ENCODE results near the gene FBLN1. TPM values are rescaled to one million over a fixed set of nuclear protein-coding genes. Genes with fewer than 3 reads are reported as not detected.

FBLN1 gene
- total and polyA plus RNA-seq, 2 of the 13 experiments (the other 11 are each of a cell fraction or from before 2014, with no cell fraction given), result 37.3 to 103 TPM

DNA sequence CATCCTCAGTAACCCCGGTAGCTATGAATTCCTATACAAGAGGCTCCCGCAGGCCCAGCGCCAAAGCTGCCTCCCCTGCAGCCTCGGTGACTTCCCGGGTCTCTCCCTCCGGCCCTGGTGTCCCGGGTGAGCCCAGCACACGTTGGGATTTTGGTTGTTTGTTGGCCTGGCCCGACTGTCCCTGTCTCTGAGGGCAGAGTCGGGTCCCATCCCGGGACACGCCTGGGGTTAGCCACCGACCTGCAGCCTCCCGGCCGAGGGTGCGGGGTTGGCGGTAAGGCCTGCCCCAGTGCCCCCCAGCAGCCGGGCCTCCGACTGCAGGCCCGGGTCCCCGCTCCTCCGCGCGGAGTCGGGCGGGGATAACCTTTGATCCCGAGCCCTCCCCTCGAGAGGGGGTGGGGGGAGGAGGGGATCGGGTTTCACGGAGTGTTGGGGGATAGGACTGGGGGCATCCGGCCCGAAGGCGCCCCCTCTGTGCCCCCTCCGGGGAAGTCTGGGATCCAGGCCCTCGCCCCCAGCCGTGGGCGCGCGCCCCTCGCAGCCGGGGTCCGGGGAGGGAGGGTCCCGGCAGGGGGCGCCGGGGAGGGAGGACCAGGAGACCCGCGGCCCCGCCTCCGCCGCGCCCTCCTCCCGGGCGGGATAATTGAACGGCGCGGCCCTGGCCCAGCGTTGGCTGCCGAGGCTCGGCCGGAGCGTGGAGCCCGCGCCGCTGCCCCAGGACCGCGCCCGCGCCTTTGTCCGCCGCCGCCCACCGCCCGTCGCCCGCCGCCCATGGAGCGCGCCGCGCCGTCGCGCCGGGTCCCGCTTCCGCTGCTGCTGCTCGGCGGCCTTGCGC, at the start of gene FBLN1 (continued):
- TF ChIP-seq SP140L (CRISPR knock-in tag; IDR thresholded peaks at IDR 0.05; ENCODE audit: borderline replicate concordance), result 0 out of 2 replicates have a peak, but pooled peaks have one; percentile 24
- TF ChIP-seq DPF2 (CRISPR knock-in tag; IDR thresholded peaks at IDR 0.05; ENCODE audit: borderline replicate concordance, low read depth), result peak; percentile 50; the same call in 1 of the 2 replicates
- TF ChIP-seq, protein P1, sequence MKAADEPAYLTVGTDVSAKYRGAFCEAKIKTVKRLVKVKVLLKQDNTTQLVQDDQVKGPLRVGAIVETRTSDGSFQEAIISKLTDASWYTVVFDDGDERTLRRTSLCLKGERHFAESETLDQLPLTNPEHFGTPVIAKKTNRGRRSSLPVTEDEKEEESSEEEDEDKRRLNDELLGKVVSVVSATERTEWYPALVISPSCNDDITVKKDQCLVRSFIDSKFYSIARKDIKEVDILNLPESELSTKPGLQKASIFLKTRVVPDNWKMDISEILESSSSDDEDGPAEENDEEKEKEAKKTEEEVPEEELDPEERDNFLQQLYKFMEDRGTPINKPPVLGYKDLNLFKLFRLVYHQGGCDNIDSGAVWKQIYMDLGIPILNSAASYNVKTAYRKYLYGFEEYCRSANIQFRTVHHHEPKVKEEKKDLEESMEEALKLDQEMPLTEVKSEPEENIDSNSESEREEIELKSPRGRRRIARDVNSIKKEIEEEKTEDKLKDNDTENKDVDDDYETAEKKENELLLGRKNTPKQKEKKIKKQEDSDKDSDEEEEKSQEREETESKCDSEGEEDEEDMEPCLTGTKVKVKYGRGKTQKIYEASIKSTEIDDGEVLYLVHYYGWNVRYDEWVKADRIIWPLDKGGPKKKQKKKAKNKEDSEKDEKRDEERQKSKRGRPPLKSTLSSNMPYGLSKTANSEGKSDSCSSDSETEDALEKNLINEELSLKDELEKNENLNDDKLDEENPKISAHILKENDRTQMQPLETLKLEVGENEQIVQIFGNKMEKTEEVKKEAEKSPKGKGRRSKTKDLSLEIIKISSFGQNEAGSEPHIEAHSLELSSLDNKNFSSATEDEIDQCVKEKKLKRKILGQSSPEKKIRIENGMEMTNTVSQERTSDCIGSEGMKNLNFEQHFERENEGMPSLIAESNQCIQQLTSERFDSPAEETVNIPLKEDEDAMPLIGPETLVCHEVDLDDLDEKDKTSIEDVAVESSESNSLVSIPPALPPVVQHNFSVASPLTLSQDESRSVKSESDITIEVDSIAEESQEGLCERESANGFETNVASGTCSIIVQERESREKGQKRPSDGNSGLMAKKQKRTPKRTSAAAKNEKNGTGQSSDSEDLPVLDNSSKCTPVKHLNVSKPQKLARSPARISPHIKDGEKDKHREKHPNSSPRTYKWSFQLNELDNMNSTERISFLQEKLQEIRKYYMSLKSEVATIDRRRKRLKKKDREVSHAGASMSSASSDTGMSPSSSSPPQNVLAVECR (CRISPR knock-in tag; IDR thresholded peaks at IDR 0.05; ENCODE audit: borderline replicate concordance), result peak; percentile 75
- peak; percentile 76; the same call in 1 of the 2 replicates for TF ChIP-seq ZNF468 (CRISPR knock-in tag; IDR thresholded peaks at IDR 0.05)
- TF ChIP-seq, protein P2, sequence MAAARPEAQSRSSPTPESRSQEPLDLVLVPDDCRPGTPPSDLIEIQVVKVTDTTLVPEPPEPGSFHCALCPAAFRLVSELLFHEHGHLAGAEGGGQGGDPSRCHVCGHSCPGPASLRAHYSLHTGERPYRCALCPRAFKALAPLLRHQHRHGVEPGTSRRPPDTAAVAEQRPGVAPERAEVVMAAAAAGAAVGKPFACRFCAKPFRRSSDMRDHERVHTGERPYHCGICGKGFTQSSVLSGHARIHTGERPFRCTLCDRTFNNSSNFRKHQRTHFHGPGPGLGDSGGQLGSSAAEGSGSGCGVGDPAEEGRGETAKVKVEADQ (CRISPR knock-in tag; IDR thresholded peaks at IDR 0.05; ENCODE audit: borderline replicate concordance), result peak; percentile 85
- TF ChIP-seq FOXC1 (CRISPR knock-in tag; IDR thresholded peaks at IDR 0.05; ENCODE audit: borderline replicate concordance), result peak; percentile 51; the same call in 1 of the 2 replicates
- no peak for TF ChIP-seq ZNF143 (CRISPR knock-in tag; IDR thresholded peaks at IDR 0.05)
- TF ChIP-seq ZNF337 (CRISPR knock-in tag; IDR thresholded peaks at IDR 0.05; ENCODE audit: borderline replicate concordance, low read depth), result peak; percentile 52; the same call in 1 of the 2 replicates
- peak; percentile 68 for TF ChIP-seq ZNF768 (CRISPR knock-in tag; IDR thresholded peaks at IDR 0.05)
- TF ChIP-seq NR2F1 (CRISPR knock-in tag; IDR thresholded peaks at IDR 0.05), result peak; percentile 88 to 90; a peak in 3 of 4 replicates
- TF ChIP-seq NKX3-1 (CRISPR knock-in tag; IDR thresholded peaks at IDR 0.05), result peak; percentile 84
- TF ChIP-seq MXD1 (CRISPR knock-in tag; IDR thresholded peaks at IDR 0.05), result peak; percentile 78
- TF ChIP-seq, protein P3, sequence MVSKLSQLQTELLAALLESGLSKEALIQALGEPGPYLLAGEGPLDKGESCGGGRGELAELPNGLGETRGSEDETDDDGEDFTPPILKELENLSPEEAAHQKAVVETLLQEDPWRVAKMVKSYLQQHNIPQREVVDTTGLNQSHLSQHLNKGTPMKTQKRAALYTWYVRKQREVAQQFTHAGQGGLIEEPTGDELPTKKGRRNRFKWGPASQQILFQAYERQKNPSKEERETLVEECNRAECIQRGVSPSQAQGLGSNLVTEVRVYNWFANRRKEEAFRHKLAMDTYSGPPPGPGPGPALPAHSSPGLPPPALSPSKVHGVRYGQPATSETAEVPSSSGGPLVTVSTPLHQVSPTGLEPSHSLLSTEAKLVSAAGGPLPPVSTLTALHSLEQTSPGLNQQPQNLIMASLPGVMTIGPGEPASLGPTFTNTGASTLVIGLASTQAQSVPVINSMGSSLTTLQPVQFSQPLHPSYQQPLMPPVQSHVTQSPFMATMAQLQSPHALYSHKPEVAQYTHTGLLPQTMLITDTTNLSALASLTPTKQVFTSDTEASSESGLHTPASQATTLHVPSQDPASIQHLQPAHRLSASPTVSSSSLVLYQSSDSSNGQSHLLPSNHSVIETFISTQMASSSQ (IDR thresholded peaks at IDR 0.05; ENCODE audit: low read depth), result no peak
- TF ChIP-seq, protein P3 (CRISPR knock-in tag; IDR thresholded peaks at IDR 0.05; ENCODE audit: borderline replicate concordance), result peak; percentile 77; the same call in 1 of the 2 replicates
- TF ChIP-seq ATF4 (CRISPR knock-in tag; IDR thresholded peaks at IDR 0.05), result no peak
- 0 out of 2 replicates have a peak, but pooled peaks have one; percentile 31 for TF ChIP-seq ZNF12 (CRISPR knock-in tag; IDR thresholded peaks at IDR 0.05)

Data from HepG2 (cell line).